NCI-H2227 treated with DMSO at 0.1 percent for 48 hours (cell line): Measurements from ENCODE around the gene FTH1.

Experiments
- DNase-seq: peaks from one replicate; lab custom pipeline; 2025; lab: John Stamatoyannopoulos, UW

FTH1 gene

GRCh38 chr11:61914471-61915171 is 52.8 kb downstream of the FTH1 start:
- DNase-seq: no peak
